Left ventricle myocardium inferior (tissue), 1 donor: ENCODE measurements around the gene HCFC1. TPM values are rescaled to one million over a fixed set of nuclear protein-coding genes. Genes with fewer than 3 reads are reported as not detected.

Source experiments
- DNase-seq: peaks from one replicate; pipeline ENCODE4 v3.0.0-alpha.2; 2020
- H3K27ac ChIP-seq: fragments of 200-600 bp; replicated peaks from 2 replicates; pipeline ENCODE4 v1.8.0; 2021
- H3K27me3 ChIP-seq: fragments of 200-600 bp; 2 replicates; pipeline ENCODE4 v1.8.0; 2021; ENCODE audit warnings: low read depth
- H3K36me3 ChIP-seq: fragments of 200-600 bp; 2 replicates; pipeline ENCODE4 v1.8.0; 2021
- H3K4me1 ChIP-seq: fragments of 200-600 bp; 2 replicates; pipeline ENCODE4 v1.8.0; 2021
- H3K4me3 ChIP-seq: fragments of 200-600 bp; 2 replicates; pipeline ENCODE4 v1.8.0; 2021; ENCODE audit warnings: mild to moderate bottlenecking, moderate library complexity
- H3K9me3 ChIP-seq: fragments of 200-600 bp; replicated peaks from 2 replicates; pipeline ENCODE4 v1.8.0; 2021
- CTCF ChIP-seq: fragments of 200-600 bp; IDR thresholded peaks from 2 replicates; pipeline ENCODE4 v1.8.0; 2021; ENCODE audit warnings: antibody characterized with exemption, mild to moderate bottlenecking, borderline replicate concordance
- intact Hi-C: fragments of 100-400 bp; cut with micrococcal nuclease; formaldehyde crosslinking; loops from one replicate; pipeline ENCODE4 v1.11.0; 2022
- total RNA-seq: library from RNA; stranded (reverse); fragmentation: NEBNext Ultra II Directional; extraction: Animal tissue kit (Norgen Biotek cat#: 25700); gene quantifications from one replicate; pipeline ENCODE4 v1.2.1, GENCODE V29; 2021
- donor health status: DM: no; HTN: yes; CAD: no; lungs with severe emphysema.

The HCFC1 gene
- total RNA-seq, 1 donor from 2014 or later: 28.4 TPM

- Histone ChIP-seq H3K27me3 (no peaks in the 10 kb centered on the region), H3K27ac (no peak overlapping the region), H3K36me3 (peaks cover 31% of the 10 kb centered on the region), H3K9me3 (no peaks in the 10 kb centered on the region), H3K4me3 (no peak overlapping the region), H3K4me1 (peaks cover 41% of the 10 kb centered on the region)
- intact Hi-C loops: no loop called here
- DNase-seq: no peak
- TF ChIP-seq CTCF: no peak
Observed at GRCh38 chrX:153932220-153932915, 39.2 kb downstream of the HCFC1 start.

DNA sequence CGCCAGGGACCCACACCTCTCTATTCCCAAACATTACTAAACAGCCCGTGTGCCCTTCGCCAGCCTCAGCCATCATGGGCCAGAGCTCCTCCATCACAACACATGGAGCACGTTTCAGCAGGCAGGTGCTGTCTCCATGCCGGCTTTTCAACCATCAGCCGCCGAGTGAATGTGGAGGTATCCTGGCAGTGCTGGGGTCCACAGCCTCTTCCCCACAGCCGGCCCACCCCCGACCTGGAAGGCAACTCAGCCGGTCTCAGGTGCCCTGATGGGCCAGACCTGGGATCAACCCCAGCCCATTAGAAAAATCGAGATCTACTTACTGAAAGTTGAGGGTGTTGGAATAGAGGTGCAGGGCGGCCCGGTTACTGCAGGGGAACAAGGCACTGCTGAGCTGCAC, 39.9 kb downstream of the HCFC1 start:
- H3K9me3 ChIP-seq: no peaks in the 10 kb centered on the region
- no peak overlapping the region for H3K4me3 ChIP-seq
- no peak for TF ChIP-seq CTCF
- intact Hi-C loops: no loop called here
- H3K4me1 ChIP-seq: peaks cover 47% of the 10 kb centered on the region
- H3K27ac ChIP-seq: no peak overlapping the region
- H3K27me3 ChIP-seq: no peaks in the 10 kb centered on the region
- DNase-seq: no peak
- H3K36me3 ChIP-seq: peaks cover 31% of the 10 kb centered on the region

GRCh38 chrX:153931151-153931550, 40.5 kb downstream of the HCFC1 start:
- TF ChIP-seq CTCF: no peak
- H3K4me1 ChIP-seq: peaks cover 52% of the 10 kb centered on the region

GRCh38 chrX:153930011-153930910, 41.4 kb downstream of the HCFC1 start:
- no peak for DNase-seq
- Histone ChIP-seq H3K27ac (peak overlapping the region; percentile 85), H3K9me3 (no peaks in the 10 kb centered on the region), H3K4me1 (peaks cover 54% of the 10 kb centered on the region), H3K27me3 (no peaks in the 10 kb centered on the region), H3K4me3 (no peak overlapping the region), H3K36me3 (peaks cover 31% of the 10 kb centered on the region)
- no peak for TF ChIP-seq CTCF
- intact Hi-C loops: no loop called here

More at GRCh38 chrX:153931151-153931550, 40.5 kb downstream of the HCFC1 start:
- DNase-seq: no peak
- H3K4me3 ChIP-seq: no peak overlapping the region
- no peaks in the 10 kb centered on the region for H3K27me3 ChIP-seq
- intact Hi-C loops: no loop called here
- H3K27ac ChIP-seq: peak overlapping the region; percentile 12
- H3K9me3 ChIP-seq: no peaks in the 10 kb centered on the region
- peaks cover 31% of the 10 kb centered on the region for H3K36me3 ChIP-seq

GRCh38 chrX:153929576-153929975, 42.0 kb downstream of the HCFC1 start:
- Histone ChIP-seq H3K27ac (peak overlapping the region; percentile 85), H3K36me3 (peaks cover 31% of the 10 kb centered on the region), H3K9me3 (no peaks in the 10 kb centered on the region), H3K4me1 (peaks cover 60% of the 10 kb centered on the region), H3K4me3 (peak overlapping the region; percentile 71), H3K27me3 (no peaks in the 10 kb centered on the region)
- DNase-seq: no peak
- no peak for TF ChIP-seq CTCF
- intact Hi-C loops: no loop called here
